ENCODE results near the gene PNLIPRP3. TPM values are rescaled to one million over a fixed set of nuclear protein-coding genes. Genes with fewer than 3 reads are reported as not detected.

The PNLIPRP3 gene
- total and polyA plus RNA-seq, 2 donors (not counting 3 experiments of a cell fraction or from before 2014, with no cell fraction given), result not detected

DNA sequence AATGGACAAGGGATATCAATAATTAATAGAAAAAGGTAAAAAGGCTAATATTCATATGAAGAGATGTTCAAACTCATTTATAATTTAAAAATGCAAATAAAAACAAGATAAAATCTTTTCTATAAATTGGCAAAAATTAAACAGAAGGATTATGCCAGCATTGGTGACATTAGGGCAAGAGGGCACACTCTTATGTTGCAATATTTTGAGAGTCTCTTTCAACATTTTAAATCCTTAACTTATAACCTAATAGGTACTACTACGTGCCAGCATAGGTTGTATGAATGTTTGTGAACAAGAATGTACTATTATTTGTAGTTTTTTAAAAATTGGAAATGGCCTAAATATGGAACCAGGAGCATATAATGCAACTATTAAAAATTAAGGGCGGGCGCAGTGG is 24.8 kb upstream of the PNLIPRP3 start:
- intact Hi-C loops (cut with micrococcal nuclease), result no loop called here

DNA sequence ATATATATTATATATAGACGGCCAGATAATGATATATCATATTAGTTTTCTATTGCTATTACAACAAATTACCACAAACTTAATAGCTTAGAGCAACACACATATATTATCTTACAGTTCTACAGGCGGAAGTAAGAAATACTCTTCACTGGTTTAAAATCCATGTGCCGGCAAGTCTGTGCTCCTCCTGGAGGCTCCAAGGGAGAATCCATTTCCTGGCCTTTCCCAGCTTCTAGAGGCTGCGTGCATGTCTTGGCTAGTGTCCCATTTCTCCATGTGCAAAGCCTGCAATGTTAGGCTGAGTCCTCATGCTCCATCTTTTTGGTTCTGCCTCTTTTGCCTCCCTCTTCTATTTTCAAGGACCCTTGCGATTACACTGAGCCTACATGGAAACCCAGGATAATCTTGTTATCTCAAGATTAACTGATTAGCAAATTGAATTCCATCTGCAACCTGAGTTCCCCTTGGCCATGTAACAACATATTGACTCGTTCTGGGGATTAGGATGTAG is 23.9 kb upstream of the PNLIPRP3 start:
- Histone ChIP-seq H3K27ac (ENCODE audit: insufficient read depth, low read depth, low read length) (no peak overlapping the region), H3K4me3 (replicated peaks in 1 of 3; ENCODE audit: insufficient read depth in 1 of 3, low read depth in 1 of 3, low read length in 3 of 3) (no peak overlapping the region), H3K9ac (replicated peaks; ENCODE audit: extremely low read depth, insufficient read depth, low read length) (no peak overlapping the region), H3K27me3 (ENCODE audit: control insufficient read depth in 2 of 2, insufficient read depth in 2 of 2, low read length in 2 of 2) (no peaks in the 10 kb centered on the region), H4K20me1 (replicated peaks; ENCODE audit: control insufficient read depth, extremely low read depth, insufficient read depth, low read length) (no peaks in the 10 kb centered on the region), H3K36me3 (ENCODE audit: control insufficient read depth in 2 of 2, extremely low read depth in 1 of 2, insufficient read depth in 2 of 2, low read length in 2 of 2) (no peaks in the 10 kb centered on the region), H3K4me1 (ENCODE audit: control insufficient read depth, extremely low read depth, insufficient read depth, low read length) (no peaks in the 10 kb centered on the region), H3K9me3 (replicated peaks; ENCODE audit: control insufficient read depth, insufficient read depth, low read length) (no peaks in the 10 kb centered on the region), H3K9me1 (replicated peaks; ENCODE audit: control insufficient read depth, extremely low read depth, insufficient read depth, low read length) (no peaks in the 10 kb centered on the region), H3K79me2 (ENCODE audit: control insufficient read depth, insufficient read depth, low read length) (no peaks in the 10 kb centered on the region), H2AFZ (ENCODE audit: low read depth, low read length) (no peak overlapping the region), H3K4me2 (ENCODE audit: insufficient read depth, low read length) (no peak overlapping the region)
- TF ChIP-seq, protein P1, sequence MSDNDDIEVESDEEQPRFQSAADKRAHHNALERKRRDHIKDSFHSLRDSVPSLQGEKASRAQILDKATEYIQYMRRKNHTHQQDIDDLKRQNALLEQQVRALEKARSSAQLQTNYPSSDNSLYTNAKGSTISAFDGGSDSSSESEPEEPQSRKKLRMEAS (IDR thresholded peaks at IDR 0.05; ENCODE audit: insufficient read depth, insufficient read length), result no peak
- no peak for TF ChIP-seq POLR2A (IDR thresholded peaks at IDR 0.05; ENCODE audit: low read depth, low read length)
- TF ChIP-seq GATA2 (IDR thresholded peaks at IDR 0.05; ENCODE audit: insufficient read depth, insufficient read length, low read depth, low read length), result no peak
- TF ChIP-seq MYC (IDR thresholded peaks at IDR 0.05; ENCODE audit: low read depth, low read length), result no peak
- TF ChIP-seq EZH2 (IDR thresholded peaks at IDR 0.05; ENCODE audit: borderline replicate concordance, low read depth, low read length, severe bottlenecking), result no peak
- no peak for TF ChIP-seq JUN (IDR thresholded peaks at IDR 0.05; ENCODE audit: borderline replicate concordance, insufficient read depth, insufficient read length, low read depth)
- no peak for TF ChIP-seq FOS (IDR thresholded peaks at IDR 0.05; ENCODE audit: borderline replicate concordance, insufficient read depth, low read length)
- TF ChIP-seq, protein P2, sequence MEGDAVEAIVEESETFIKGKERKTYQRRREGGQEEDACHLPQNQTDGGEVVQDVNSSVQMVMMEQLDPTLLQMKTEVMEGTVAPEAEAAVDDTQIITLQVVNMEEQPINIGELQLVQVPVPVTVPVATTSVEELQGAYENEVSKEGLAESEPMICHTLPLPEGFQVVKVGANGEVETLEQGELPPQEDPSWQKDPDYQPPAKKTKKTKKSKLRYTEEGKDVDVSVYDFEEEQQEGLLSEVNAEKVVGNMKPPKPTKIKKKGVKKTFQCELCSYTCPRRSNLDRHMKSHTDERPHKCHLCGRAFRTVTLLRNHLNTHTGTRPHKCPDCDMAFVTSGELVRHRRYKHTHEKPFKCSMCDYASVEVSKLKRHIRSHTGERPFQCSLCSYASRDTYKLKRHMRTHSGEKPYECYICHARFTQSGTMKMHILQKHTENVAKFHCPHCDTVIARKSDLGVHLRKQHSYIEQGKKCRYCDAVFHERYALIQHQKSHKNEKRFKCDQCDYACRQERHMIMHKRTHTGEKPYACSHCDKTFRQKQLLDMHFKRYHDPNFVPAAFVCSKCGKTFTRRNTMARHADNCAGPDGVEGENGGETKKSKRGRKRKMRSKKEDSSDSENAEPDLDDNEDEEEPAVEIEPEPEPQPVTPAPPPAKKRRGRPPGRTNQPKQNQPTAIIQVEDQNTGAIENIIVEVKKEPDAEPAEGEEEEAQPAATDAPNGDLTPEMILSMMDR (IDR thresholded peaks at IDR 0.05; ENCODE audit: extremely low read depth in 1 of 2, insufficient read depth in 1 of 2, low read depth in 1 of 2, low read length in 2 of 2), result no peak
- TF ChIP-seq POLR2AphosphoS5 (IDR thresholded peaks at IDR 0.05; ENCODE audit: insufficient read depth, low read depth, low read length), result no peak
- DNase-seq (ENCODE audit: low read depth, low spot score), result no peak
- BruUV-seq (replicated peaks), result no TSS peak
- POLR2A ChIA-PET, result no interaction called here
- dilution Hi-C loops (cut with MboI; ENCODE audit: extremely low pct_ligation_motif_present, low sequenced_read_pairs), result no loop called here
- CTCF ChIA-PET, result no interaction called here
- intact Hi-C loops (cut with micrococcal nuclease), result no loop called here
- FAIRE-seq, result no peak

More for the DNA sequence above, 24.8 kb upstream of the PNLIPRP3 start:
- no peak overlapping the region for H3K4me3 ChIP-seq (replicated peaks in 1 of 3; ENCODE audit: insufficient read depth in 1 of 3, low read depth in 1 of 3, low read length in 3 of 3)
- H3K9me1 ChIP-seq (replicated peaks; ENCODE audit: control insufficient read depth, extremely low read depth, insufficient read depth, low read length), result no peaks in the 10 kb centered on the region
- FAIRE-seq (no peak), DNase-seq (ENCODE audit: low read depth, low spot score) (no peak)
- H2AFZ ChIP-seq (ENCODE audit: low read depth, low read length), result no peak overlapping the region
- dilution Hi-C loops (cut with MboI; ENCODE audit: extremely low pct_ligation_motif_present, low sequenced_read_pairs), result no loop called here
- TF ChIP-seq EZH2 (IDR thresholded peaks at IDR 0.05; ENCODE audit: borderline replicate concordance, low read depth, low read length, severe bottlenecking) (no peak), FOS (IDR thresholded peaks at IDR 0.05; ENCODE audit: borderline replicate concordance, insufficient read depth, low read length) (no peak), JUN (IDR thresholded peaks at IDR 0.05; ENCODE audit: borderline replicate concordance, insufficient read depth, insufficient read length, low read depth) (no peak)
- H3K4me1 ChIP-seq (ENCODE audit: control insufficient read depth, extremely low read depth, insufficient read depth, low read length), result no peaks in the 10 kb centered on the region
- H3K4me2 ChIP-seq (ENCODE audit: insufficient read depth, low read length), result no peak overlapping the region
- ChIA-PET POLR2A (no interaction called here), CTCF (no interaction called here)
- H4K20me1 ChIP-seq (replicated peaks; ENCODE audit: control insufficient read depth, extremely low read depth, insufficient read depth, low read length), result no peaks in the 10 kb centered on the region
- H3K27ac ChIP-seq (ENCODE audit: insufficient read depth, low read depth, low read length), result no peak overlapping the region
- H3K27me3 ChIP-seq (ENCODE audit: control insufficient read depth in 2 of 2, insufficient read depth in 2 of 2, low read length in 2 of 2), result no peaks in the 10 kb centered on the region
- no peaks in the 10 kb centered on the region for H3K9me3 ChIP-seq (replicated peaks; ENCODE audit: control insufficient read depth, insufficient read depth, low read length)
- H3K79me2 ChIP-seq (ENCODE audit: control insufficient read depth, insufficient read depth, low read length), result no peaks in the 10 kb centered on the region
- H3K9ac ChIP-seq (replicated peaks; ENCODE audit: extremely low read depth, insufficient read depth, low read length), result no peak overlapping the region
- H3K36me3 ChIP-seq (ENCODE audit: control insufficient read depth in 2 of 2, extremely low read depth in 1 of 2, insufficient read depth in 2 of 2, low read length in 2 of 2), result no peaks in the 10 kb centered on the region
- BruUV-seq (replicated peaks), result no TSS peak

All from endothelial cell of umbilical vein (primary cell).